ENCODE data around the gene VILL.
A peak's percentile ranks its signal among the peaks of the same experiment; 100 is the strongest.
"Not testable (repeated sequence)": the region's sequence is repeated elsewhere in the genome, so short reads cannot be mapped to it uniquely, and the experiment has no call there.

VILL gene

GRCh38 chr3:37964146-37964545 lies 26.4 kb upstream of the VILL start:
- DNase-seq = no peak

- no peak for DNase-seq
Observed at GRCh38 chr3:37964716-37965115, 25.9 kb upstream of the VILL start.

GRCh38 chr3:37967260-37967881 lies 23.2 kb upstream of the VILL start:
- peak; percentile 69 for DNase-seq

GRCh38 chr3:37968199-37968598 lies 22.4 kb upstream of the VILL start:
- DNase-seq = no peak

- DNase-seq = no peak
Observed at GRCh38 chr3:37968813-37969595, 21.6 kb upstream of the VILL start.

GRCh38 chr3:37969596-37970100 lies 20.9 kb upstream of the VILL start:
- DNase-seq = peak; percentile 63

- no peak for DNase-seq
Observed at GRCh38 chr3:37970802-37971201, 19.8 kb upstream of the VILL start.

- DNase-seq = no peak
Observed at GRCh38 chr3:37971467-37971866, 19.1 kb upstream of the VILL start.

GRCh38 chr3:37972056-37972455 lies 18.5 kb upstream of the VILL start:
- not testable (repeated sequence) for DNase-seq

- no peak for DNase-seq
Observed at GRCh38 chr3:37973246-37974054, 17.1 kb upstream of the VILL start.

- DNase-seq = peak; percentile 77
Observed at GRCh38 chr3:37974121-37975083, 16.2 kb upstream of the VILL start.

- no peak for DNase-seq
Observed at GRCh38 chr3:37979541-37980461, 10.8 kb upstream of the VILL start.

- DNase-seq = no peak
Observed at GRCh38 chr3:37980462-37981347, 9.9 kb upstream of the VILL start.

GRCh38 chr3:37981348-37981664 lies 9.3 kb upstream of the VILL start:
- DNase-seq = no peak

GRCh38 chr3:37982331-37982730 lies 8.3 kb upstream of the VILL start:
- DNase-seq = no peak

- no peak for DNase-seq
Observed at GRCh38 chr3:37984051-37984450, 6.5 kb upstream of the VILL start.

GRCh38 chr3:37984596-37984995 lies 6.0 kb upstream of the VILL start:
- DNase-seq = no peak

GRCh38 chr3:37985637-37986320 lies 4.8 kb upstream of the VILL start:
- DNase-seq = no peak

- peak; percentile 62 for DNase-seq
Observed at GRCh38 chr3:37986479-37987314, 3.9 kb upstream of the VILL start.

All from hematopoietic multipotent progenitor cell treated with erythropoietin and hydrocortisone succinate and interleukin-3 and kit ligand, for 8 days (in vitro differentiated cells).